NCI-H1694 treated with DMSO at 0.1 percent for 48 hours (cell line): ENCODE data around the gene ERC2.

ENCODE experiments used
- DNase-seq: peaks from one replicate; lab custom pipeline; 2025; lab: John Stamatoyannopoulos, UW

ERC2 gene

GRCh38 chr3:55795296-55795695 lies 673.0 kb downstream of the ERC2 start:
- DNase-seq: no peak

- DNase-seq: no peak
Measured at GRCh38 chr3:55792742-55793141, 675.5 kb downstream of the ERC2 start.

- no peak for DNase-seq
Measured at GRCh38 chr3:55792009-55792408, 676.3 kb downstream of the ERC2 start.

GRCh38 chr3:55790596-55791350 lies 677.5 kb downstream of the ERC2 start:
- DNase-seq: no peak

- no peak for DNase-seq
Measured at GRCh38 chr3:55789516-55789915, 678.8 kb downstream of the ERC2 start.

GRCh38 chr3:55782807-55783206 lies 685.5 kb downstream of the ERC2 start:
- DNase-seq: no peak

GRCh38 chr3:55782351-55782750 lies 685.9 kb downstream of the ERC2 start:
- no peak for DNase-seq

GRCh38 chr3:55780913-55781312 lies 687.4 kb downstream of the ERC2 start:
- DNase-seq: no peak

GRCh38 chr3:55779543-55779942 lies 688.7 kb downstream of the ERC2 start:
- no peak for DNase-seq

GRCh38 chr3:55775366-55776154 lies 692.7 kb downstream of the ERC2 start:
- DNase-seq: no peak

- no peak for DNase-seq
Measured at GRCh38 chr3:55774856-55775255, 693.4 kb downstream of the ERC2 start.

- DNase-seq: no peak
Measured at GRCh38 chr3:55771503-55771902, 696.8 kb downstream of the ERC2 start.

GRCh38 chr3:55770077-55770476 lies 698.2 kb downstream of the ERC2 start:
- no peak for DNase-seq

GRCh38 chr3:55766753-55767152 lies 701.5 kb downstream of the ERC2 start:
- no peak for DNase-seq

- no peak for DNase-seq
Measured at GRCh38 chr3:55765906-55766701, 702.2 kb downstream of the ERC2 start.

GRCh38 chr3:55765398-55765797 lies 702.9 kb downstream of the ERC2 start:
- DNase-seq: no peak

GRCh38 chr3:55756976-55757375 lies 711.3 kb downstream of the ERC2 start:
- DNase-seq: no peak

- DNase-seq: no peak
Measured at GRCh38 chr3:55755516-55756205, 712.6 kb downstream of the ERC2 start.

- no peak for DNase-seq
Measured at GRCh38 chr3:55752911-55753310, 715.4 kb downstream of the ERC2 start.

GRCh38 chr3:55751730-55752129 lies 716.5 kb downstream of the ERC2 start:
- DNase-seq: no peak

GRCh38 chr3:55750525-55750924 lies 717.7 kb downstream of the ERC2 start:
- no peak for DNase-seq

GRCh38 chr3:55749036-55749435 lies 719.2 kb downstream of the ERC2 start:
- no peak for DNase-seq
